Fibroblast of skin of abdomen (primary cell): ENCODE measurements around the gene ALDH1B1.

ENCODE experiments used
- DNase-seq: peaks from one replicate; pipeline ENCODE4 v3.0.0-alpha.2; 2013

The ALDH1B1 gene

DNA sequence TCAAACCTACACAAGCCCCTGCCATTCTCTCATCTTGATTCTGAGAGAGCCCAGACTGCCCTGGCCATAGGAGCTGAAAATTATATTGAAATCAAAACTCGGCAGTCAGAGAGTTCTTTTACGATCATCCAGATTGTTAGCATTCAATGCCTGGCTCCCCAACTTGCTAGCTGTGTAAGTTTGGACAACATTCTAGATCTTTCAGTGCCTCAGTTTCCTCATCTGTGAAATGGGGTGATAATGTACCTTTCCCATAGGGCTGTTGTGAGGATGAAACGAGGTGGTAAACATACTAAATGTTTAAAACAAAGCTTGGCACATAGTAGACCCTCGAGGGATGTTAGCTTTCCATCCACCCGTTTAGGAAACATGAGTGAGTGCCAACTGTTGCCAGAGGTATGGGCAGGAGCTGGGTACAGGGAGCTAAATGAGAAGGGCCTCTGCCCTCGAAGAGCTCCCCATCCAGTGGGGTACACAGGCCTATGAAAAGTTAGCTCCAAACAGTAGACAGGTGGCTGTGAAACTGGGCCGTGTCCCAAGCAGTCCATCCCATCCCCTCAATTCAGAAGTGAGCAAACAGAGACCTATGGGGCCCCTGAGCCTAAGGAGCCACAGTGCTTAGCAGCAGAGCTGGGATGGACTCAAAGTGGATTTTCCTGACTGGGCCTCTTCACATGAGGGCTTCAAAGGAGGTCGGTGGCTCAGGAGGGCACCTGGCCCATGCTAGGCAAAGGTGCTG lies 49.0 kb downstream of the ALDH1B1 start:
- DNase-seq = no peak

DNA sequence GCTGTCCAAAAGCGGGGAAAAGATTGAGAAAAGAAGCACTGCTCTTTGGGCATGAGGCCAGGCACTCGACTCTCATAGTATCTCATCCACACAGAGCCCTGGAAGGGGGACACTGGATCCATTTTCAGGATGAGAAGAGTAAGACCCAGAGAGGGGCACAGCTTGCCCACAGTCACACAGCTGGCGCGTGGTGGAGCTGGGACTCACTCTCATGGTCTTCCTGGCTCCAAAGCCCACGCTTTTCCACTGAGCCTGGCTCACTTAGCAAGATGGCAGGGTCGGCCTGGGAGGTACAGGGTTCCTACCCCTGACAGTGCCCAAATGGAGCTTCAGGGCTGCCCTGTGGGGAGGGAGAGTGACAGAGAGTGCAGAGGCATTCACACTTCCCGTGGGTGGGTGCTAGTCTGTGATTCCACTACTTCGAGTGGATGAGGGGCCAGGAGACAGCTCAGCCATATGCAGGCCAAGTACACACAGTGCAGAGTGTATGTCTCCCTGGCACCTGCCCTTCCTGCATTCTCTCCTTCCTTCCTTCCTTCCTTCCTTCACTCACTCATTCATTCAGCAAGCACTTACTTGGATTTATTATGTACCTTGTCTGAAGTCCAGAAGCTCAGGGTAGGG lies 50.1 kb downstream of the ALDH1B1 start:
- no peak for DNase-seq

DNA sequence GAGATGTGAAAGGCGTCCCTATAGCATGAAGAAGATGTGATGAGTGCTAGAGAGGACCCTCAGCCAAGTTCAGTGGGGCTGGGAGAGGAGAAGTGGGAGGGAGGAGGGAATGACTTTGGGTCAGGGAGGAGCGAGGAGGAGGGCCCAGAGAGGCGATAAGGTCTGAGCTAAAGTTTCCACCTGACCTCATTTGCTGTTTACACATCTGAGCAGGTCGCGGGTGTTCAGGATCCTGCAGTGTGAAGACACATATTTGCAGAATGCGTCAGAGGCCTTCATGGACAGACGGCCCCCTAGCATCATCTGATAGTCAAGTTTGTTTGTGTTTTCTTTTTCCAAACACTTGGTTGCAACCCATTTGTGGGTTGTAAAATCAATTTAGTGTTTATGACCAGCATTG lies 50.7 kb downstream of the ALDH1B1 start:
- peak; percentile 32 for DNase-seq

DNA sequence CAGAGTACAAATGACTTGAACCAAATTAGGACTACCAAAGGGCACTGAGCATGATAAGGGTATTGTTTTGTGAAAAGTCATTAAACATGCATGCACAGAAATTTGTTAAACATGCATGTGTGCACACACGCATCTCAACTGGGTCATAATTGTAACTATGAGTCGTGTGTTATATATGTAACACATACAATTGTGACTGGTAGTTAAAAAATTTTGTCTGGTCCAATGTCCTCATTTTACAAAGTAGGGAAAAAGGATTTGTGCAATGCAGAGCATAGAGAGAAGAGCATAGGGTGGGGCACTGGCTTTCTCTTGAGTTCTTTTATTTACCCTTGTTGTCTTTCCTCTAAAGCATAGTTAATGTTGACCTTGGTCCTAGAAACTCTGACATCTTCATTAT lies 51.1 kb downstream of the ALDH1B1 start:
- peak; percentile 40 for DNase-seq

DNA sequence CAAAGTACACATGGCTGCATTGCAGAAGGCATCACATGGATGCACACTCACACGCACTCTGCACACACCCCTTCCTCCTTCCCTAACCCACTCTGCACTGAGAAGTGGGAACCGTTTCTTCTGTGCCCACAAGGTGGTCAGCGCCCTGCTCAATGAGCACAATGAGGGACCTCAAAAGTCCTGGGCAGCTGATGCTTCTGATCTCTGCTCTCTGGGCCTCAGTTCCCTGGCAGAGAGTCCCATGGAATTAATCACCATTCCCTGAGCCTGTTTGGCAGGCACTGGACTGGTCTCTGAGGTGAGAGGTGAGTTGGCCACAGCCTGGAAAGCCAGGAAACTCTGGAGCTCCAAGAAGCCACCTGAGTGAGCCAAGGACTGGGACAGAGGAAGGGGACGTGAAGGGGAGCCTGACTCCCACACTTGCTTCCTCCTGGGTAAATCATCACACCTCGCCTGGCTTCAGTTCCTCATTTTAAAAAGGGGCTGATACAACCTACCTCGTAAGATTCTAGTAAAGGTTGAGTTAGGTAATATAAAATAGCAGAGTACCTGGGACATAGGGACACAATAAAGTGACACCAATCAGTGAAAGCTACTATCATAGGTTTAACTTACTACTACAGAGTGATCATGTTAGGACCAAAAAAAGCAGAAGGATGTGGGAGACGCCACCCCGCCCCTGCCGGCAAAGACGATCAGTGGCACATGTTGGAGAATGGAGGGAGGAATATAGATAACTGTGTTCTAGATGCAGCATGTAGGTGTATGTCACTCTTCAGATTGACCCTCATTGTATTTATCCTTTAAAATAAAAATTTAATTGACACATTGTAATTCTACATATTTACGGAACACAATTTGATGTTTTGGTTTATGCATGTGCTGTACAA lies 52.9 kb downstream of the ALDH1B1 start:
- no peak for DNase-seq

DNA sequence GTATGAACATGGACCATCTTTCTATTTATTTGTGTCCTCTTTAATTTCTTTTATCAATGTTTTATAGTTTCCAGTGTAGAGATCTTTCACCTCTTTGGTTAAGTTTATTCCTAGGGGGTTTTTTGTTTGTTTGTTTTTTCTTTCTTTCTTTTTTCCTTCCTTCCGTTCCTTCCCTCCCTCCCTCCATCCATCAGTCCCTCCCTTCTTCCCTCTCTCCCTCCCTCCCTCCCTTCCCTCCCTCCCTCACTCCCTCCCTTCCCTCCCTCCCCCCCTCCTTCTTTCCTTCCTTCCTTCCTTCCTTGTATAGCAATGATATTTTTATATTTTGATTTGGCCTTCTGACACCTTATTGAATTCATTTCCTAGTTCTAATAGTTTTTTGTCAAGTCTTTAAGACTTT lies 55.2 kb downstream of the ALDH1B1 start:
- no peak for DNase-seq
